GM21717 (cell line): ENCODE measurements around the gene LSS.
"Not testable (repeated sequence)": the region's sequence is repeated elsewhere in the genome, so short reads cannot be mapped to it uniquely, and the experiment has no call there.

Experiments used
- ATAC-seq: cut with Tn5 transposase; IDR thresholded peaks from one replicate; pipeline ENCODE4 v1.9.1; 2021; ENCODE audit warnings: mild to moderate bottlenecking, moderate library complexity; ENCODE audit not compliant: unreplicated experiment

LSS gene

DNA sequence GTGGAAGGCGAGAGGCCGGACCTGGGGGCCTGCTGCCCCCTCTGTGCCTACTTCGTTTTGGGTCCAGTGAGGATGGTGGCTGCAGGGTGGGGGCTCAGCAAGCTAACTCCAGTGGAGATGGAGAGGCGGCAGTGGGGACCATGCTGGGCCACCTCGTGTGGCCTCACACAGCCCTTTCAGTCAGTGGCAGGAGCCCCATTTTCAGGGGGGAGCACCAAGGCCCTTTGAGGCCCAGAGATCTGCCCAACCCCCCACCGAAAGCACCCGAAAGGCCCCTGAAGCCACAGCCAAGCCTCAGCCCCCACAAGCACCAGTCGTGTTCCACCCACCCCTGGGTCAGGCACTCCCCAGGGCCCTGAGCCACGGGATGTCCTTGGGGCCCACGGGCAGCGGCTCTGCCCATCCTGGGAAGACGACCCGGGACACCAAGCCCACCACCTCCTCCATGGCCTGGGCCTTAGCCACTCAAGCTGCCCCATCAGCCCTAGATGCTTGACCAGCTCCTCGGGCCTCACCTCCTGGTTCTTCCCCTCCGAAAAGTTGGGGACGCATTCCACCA, 73.5 kb downstream of the LSS start:
- no peak for ATAC-seq

DNA sequence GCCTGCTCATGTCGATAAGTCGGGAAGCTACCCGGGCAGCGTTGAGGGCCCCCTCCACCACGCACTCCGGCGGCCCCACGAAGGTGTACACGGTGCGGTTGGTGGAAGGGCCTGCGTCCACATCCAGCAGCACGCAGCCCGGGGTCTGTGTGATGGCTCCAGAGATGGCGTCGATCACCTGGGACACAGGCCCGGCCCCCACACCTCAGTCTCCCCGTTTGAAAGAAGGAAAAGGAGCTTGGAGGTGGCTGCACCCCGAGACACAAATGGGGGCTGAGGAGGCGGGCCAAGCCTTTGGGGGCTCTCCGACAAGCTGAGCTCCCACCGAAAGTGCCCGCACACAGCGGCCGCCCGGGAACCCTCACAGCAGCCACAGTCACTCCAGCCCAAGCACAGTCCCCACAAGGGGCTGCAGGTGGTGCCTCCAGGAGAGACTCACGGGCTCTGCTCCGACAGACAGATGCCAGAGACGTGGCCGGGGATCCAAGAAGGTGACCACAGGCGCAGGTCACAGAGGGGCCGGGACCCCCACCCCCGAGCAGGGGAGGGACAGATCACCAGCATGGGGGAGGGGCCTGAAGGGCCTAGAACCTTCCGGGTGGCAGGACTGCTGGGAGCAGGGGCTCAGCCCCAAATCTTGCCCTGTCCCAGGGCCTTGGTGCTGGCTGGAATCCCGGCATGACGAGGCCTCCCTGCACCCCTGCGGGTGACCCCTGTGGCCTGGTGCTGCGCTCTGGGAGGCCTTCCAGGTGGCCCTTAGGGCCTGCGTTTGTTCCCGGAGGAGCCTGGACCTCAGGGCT, 74.2 kb downstream of the LSS start:
- no peak for ATAC-seq

DNA sequence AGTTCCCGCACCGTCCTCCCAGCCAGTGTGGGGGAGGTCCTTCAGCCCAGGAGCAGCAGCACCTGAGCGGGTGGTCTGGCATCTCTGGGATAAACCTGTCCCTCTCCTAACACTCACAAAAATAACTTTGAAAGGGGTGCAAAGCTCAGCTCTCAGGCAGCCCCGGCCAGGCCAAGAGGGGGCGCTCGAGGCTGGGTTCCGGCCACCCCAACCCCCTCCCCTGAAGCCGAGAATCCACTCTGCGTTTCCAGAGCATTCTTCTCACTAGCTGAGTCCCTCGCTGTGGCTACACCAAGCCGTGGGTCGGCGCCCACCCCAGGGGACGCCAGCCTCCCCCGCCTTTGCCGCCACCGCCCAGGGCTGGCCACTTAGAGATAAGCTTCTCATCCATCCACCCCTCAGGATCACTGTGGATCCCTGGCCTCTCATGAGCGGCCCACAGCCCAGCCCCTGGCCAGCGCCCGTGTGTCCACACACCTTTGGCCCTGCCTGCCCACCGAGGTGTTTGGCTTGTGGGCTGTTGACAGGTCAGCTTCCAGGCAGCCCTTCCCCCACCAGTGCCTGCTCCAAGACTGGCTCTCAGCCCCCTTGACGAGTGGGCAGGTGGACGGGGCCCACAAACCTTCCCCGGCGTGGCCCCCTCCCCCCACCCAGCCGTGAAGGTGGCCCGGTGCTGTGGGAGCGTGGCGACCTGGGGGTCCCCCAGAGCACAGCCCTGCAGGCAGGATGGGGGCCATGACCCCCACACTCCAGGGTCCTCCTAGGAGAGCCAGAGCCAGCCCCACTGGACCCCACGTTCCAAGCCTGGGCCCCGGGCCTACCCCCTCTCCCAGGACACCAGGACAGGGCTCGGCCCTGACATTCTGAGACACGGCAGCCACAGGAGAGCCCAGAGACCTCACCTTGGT, 75.1 kb downstream of the LSS start:
- no peak for ATAC-seq

DNA sequence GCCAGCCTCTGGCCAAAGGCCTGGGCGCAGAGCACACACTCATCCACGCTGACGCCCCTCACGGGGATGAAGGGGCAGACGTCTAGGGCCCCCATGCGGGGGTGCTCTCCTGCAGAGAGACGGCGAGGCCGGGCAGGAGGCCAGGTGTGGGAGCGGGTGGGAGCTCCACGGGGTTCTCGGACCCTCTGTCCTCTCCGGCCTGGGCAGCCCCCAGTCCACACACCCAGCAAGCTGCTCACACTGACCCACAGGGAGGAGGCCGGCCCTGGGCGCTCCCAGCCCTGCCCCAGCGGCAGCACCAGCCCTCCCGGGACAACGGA, 75.7 kb downstream of the LSS start:
- no peak for ATAC-seq

DNA sequence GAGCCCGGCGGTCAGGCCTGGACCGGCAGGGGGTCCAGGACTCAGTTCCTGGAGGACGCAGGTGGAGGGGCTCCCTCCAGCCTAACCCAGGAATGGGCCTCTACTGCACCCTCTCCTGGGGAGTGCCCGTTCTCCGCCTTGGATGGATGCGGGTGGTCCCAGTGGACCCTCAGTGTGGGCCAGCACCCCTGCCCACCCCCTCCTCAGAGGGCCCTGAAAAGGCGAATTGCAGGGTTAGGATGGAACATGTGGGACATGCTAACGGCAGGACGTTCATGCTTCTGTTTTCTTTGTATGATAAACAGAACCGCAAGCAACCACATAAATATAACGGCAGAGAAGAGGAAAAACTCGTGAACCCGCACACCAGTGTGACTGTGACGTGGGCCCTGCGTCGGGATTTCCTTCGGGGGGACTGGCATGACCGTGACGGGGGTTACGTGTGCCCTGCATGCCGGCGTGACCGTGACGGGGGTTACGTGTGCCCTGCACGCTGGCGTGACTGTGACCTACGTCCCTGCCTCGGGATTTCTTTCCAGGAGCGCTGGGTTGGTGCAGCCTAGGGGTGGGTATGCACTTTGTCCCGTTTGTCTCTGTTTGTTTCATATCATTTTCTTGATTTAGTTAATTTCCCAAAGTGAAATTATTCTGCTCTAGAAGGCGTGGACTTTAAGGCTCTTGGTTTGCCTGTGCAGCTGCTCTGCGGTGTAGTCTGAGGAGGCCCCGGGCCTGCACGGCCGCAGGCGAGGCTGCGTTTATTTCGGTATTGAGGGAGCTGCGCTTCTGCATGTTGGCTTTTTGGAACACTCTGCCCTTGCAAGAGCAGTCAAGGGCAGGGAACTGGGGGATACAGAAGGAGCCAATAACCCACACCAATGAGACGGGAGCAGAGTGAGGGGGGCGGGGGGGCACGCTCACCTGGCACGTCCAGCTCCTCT, 76.3 kb downstream of the LSS start:
- no peak for ATAC-seq

DNA sequence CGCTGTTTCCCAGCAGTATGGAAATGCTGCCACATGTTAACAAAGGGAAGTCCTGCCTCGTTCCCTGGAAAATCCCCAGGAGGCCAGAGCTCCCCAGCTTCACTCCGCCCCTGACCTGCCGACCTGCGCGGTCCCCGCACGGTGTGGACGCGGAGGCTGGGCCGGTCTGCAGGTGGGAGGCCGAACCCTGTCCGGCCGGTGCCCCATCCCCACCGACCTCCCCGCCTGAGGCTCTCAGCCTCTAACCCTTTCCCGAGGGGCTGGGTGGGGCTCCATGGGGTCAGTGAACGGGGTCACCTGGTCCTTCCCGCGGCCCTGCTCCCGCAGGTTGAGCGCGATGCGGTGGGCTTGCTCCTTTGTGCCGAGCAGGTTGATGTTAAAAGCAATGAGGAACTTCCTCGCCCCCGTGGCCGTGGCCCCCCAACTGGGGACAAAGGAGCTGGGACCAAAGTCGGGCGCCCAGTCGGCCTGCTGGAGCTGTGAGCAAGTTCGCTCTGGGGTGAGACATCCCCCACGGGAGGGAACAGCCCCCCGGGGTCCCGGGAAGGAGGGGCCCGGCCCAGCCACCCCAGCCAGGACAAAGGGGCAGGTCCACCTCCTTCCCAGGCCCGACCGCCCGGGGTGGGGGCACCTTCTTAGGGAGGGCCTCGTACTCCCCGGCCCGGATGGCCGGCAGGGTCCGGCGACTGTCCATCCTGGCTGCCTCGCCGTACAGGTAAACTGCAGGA, 77.1 kb downstream of the LSS start:
- ATAC-seq, result no peak

DNA sequence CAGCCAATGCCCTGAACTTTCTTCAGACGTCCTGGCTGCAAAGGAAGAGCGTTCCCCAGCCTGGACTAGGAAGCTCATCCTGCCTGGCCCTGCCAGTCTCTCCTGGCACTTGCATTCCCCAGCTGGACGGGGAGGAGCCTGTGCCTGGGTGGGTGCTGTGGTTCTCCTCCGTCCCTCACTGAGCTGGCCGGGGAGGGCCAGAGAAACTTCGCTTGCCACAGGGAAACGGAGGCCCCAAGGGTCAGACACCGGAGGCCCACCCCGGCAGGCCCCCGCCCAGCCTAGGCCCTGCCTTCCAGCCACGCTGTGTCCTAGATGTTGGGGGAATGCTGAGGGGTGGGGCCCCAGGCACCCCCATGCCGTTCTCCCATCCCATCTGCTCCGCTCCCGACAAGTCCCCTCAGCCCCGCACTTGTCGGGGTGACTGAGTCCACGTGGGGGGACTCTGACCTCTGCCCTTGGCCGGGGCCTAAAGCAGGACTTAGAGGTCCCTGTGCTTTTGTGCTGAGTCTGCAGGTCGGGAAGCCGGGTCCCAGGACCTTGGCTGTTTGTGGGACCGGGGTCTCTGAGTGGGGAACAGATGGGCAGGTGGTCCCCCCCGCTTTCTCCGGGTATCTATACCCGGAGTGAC, 78.0 kb downstream of the LSS start:
- ATAC-seq, result no peak

DNA sequence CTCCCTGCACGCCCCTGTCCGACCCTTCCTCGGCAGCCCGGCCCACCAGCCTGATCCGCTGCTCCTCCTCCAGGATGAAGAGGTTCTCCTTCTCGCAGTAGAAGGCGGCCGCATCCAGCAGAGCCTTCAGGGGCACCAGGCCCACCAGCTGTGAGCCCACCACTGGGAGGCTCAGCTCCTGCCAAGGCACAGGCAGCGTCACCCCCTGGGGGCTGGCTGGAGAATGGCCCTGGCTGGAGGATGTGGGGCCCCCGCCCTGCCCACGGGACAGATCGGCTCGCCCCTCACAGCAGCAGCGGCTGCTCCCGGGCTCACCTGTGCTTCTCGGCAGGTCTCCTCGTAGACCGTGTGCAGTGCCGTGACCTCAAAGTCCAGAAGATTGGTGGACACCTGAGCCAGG, 78.5 kb downstream of the LSS start:
- ATAC-seq, result no peak

DNA sequence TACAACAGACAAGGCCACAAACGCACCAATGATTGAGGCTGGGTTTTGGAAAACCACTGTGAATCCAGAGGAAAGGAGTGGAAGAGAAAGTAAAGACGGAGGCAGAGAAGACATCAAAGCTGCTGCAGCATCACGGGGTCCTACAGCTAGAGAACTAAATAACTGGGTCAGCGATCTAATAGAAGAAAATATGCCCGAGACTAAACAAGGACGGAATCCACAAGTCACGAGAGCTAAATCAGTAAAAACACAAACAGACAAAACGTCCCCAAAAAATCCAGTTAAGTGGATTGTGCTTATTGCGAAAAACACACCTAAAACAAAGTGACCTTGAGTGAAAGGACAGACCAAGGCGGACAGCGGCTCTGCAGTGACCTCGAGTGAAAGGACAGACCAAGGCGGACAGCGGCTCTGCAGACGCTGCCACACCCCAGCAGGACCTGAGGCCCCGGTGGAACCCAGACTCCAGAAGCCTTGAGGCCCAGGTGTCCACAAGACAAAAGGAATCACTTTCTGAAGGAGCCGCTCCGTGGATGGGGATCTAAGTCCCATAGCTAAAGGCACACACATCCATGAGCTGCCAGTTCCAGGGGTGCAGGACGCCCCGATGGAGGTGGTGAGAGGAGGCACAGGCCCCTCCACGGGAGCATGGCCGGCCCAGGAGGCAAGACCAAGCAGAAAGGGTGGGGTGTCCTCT, 79.2 kb downstream of the LSS start:
- no peak for ATAC-seq

DNA sequence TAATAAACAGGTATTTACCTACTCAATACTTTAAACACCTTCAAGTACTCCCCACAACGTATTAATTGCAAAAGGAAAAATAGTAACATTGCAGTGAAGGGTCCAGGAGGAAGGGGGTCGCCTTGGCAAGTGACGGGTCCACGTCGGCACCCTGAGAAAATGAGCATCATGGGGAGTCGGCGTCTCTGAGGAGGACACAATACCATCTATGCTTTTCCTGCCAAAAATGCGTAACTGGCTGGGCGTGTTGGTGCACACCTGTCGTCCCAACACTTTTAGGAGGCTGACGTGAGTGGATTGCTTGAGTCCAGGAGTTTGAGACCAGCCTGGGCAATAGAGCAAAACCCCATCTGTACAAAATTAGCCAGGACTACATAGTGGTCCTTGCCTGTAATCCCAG, 80.5 kb downstream of the LSS start:
- no peak for ATAC-seq

DNA sequence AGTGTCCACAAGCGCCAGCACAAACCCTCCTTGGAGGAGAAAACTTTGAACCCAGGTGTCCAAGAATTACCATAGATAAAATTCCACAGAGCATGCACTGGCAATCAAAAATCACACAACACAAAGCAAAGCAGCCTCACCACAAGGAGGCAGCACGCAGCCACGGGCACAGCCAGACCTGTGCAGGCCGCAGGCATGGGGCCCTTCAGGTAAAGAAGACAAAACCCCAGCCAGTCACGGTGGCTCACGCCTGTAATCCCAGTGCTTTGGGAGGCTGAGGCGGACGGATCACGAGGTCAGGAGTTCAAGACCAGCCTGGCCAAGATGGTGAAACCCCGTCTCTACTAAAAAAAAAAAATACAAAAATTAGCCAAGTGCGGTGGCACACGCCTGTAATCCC, 81.1 kb downstream of the LSS start:
- not testable (repeated sequence) for ATAC-seq

DNA sequence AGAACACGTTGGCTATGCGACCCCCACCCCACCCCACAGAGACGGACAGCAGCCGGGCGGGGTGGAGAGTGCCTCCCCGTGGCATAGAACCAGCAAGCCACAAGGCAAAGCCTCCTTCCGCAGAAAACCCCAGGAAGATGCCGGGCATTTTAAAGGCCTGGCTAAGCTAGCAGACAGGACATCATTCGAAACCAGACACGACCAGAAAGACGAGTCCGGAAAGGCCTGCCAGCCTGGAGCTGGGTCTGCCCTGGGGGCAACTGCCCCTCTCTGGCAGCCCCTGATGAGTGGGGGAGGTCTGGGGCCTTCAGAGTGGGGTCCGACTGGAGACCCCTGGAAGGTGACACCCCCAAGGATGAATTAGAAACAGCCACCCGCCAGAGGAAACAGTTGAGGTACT, 81.7 kb downstream of the LSS start:
- ATAC-seq, result no peak

DNA sequence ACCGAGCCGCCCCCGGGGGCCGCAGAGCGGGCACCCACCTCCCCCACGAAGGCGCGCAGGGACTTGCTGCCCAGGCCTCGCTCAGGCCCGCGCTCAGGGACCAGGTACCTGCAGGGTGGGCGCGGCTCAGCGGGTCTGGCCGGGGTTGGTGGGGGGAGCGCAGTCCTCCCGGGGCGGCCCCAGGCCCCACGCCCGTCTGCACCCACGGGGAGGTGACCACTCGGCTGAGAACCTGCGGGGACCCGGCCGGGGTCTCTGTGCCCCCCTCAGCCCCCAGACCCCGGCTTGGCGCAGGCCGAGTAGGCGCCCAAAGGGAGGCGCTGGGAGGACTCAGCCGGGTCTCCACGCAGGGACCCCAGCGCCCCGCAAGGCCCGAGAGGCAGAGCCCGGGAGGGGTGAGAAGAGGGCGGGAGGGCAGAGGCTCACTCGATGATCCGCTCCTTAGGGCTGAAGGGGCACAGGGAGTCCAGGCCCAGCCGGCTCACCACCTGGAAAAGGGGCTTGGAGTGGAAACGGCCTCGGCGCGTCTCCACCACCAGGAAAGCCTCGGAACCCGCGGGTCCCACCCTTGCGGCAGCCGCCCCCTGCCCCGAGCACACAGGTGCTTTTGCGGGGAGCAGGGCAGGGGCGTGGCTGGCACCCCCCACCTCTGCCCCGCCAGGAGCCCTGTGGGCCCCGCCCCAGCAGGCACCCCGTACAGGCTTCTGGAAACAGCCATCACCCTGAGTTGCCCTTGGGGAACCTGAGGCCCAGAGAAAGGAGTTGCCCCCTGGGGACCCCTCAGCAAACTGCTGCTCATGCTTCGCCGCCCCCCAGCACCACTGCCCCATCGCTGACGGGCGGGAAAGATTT, 82.5 kb downstream of the LSS start:
- ATAC-seq, result no peak

DNA sequence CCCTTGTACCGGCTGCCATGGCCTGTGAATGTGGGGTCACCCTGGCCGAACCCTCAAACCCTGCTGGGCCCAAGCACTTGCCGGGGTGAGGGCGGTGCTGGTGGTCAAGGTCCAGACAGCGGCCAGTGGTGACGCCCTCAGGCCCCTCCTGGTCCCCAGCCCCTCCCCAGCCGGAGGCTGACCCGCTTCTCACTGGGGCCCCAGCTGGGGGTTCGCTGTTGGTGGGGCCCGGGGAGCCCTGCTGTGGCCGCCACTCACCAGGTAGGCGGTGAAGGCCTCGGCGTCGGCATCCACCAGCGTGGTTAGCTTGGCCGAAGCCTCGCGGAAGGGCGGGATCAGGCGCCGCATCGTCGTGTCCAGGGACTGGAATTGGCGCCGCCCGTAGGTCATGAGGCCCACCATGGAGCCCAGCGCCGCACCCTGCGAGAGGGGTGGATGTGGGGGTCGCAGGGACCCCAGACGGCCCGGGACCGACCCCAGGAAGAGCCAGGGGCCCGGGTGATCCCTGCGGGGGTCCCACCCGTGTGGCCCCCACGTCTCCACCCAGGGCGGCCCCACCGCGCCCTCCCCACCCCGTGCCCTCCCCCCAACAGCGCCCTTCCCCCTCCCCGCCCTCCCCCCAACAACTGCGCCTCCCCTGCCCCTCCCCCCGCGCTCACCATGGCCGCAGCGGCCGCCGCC, 83.3 kb downstream of the LSS start:
- ATAC-seq, result no peak

DNA sequence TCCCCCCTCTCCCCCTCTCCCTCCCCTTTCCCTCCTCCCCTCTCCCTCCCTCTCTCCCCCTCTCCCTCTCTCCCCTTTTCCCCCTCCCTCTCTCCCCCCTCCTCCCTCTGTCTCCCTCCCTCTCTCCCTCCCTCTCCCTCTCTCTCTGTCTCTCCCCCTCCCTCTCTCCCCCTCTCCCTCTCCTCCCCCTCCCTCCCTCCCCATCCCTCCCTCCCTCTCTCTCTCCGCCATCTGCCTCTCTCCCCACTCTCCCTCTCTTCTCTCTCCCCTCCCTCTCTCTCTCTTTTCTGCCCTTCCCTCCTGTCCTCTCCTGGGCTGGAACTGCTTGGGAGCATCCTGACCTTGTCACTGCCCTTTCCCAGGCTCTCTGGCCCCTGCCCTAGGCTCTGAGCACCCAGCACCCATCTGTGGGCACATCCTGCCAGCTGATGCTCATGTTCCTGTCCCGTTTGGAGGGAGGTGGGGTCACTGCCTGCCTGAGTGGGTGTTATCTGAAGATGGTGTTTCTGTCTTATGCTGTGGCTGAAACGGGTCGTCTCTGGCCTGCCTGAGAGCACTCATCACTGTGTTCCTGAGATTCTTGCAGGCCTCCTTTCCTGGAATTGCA, 84.0 kb downstream of the LSS start:
- ATAC-seq, result no peak

DNA sequence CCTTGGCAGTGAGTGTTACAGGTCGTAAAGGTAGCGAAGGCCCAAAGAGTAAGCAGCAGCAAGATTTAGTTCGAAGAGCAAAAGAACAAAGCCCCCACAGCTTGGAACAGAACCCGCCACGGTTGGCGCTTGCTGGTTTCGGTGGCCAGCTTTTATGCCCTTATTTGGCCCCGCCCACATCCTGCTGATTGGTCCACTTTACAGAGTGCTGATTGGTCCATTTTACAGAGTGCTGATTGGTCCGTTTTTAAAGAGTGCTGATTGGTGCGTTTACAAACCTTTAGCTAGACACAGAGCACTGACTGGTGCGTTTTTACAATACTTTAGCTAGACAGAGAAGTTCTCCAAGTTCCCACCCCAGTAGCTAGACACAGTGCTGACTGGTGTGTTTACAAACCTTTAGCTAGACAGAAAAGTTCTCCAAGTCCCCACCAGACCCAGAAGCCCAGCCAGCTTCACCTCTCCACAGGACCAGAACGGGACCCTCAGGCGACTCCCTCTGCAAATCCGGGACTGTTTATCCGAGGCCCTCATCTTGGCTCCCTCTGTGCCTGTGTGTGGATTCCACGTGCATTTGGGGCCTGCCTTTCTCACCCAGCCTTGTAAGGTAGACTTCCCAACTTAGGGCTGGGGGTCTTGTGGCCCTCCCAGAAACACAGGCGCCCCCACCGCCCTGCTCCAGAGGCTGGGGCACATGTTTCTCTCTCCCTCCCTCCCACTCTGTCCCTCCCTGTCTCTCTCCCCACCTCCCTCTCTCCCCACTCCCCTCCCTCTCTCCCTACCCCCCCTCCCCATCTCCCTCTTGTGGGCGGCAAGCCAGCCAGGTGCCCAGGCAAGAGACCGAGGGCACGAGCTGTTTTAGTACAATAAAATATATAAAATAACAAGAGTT, 85.7 kb downstream of the LSS start:
- ATAC-seq, result no peak
